GM18511 (cell line): ENCODE results near the gene WIPF2.
"Not testable (repeated sequence)": the region's sequence is repeated elsewhere in the genome, so short reads cannot be mapped to it uniquely, and the experiment has no call there.

ENCODE experiments used
- ATAC-seq: cut with Tn5 transposase; IDR thresholded peaks from one replicate; pipeline ENCODE4 v1.9.1; 2021; ENCODE audit warnings: mild to moderate bottlenecking, moderate library complexity; ENCODE audit not compliant: unreplicated experiment

The WIPF2 gene

GRCh38 chr17:40191237-40192208, 27.6 kb upstream of the WIPF2 start:
- peak; percentile 81 for ATAC-seq

- ATAC-seq = no peak
Measured at GRCh38 chr17:40192961-40193360, 26.1 kb upstream of the WIPF2 start.

- ATAC-seq = no peak
Measured at GRCh38 chr17:40194821-40195220, 24.3 kb upstream of the WIPF2 start.

GRCh38 chr17:40197550-40197949, 21.6 kb upstream of the WIPF2 start:
- ATAC-seq = no peak

- ATAC-seq = not testable (repeated sequence)
Measured at GRCh38 chr17:40197965-40198456, 21.1 kb upstream of the WIPF2 start.

GRCh38 chr17:40198576-40198975, 20.5 kb upstream of the WIPF2 start:
- ATAC-seq = no peak

- no peak for ATAC-seq
Measured at GRCh38 chr17:40203131-40203530, 16.0 kb upstream of the WIPF2 start.

GRCh38 chr17:40206193-40206592, 12.9 kb upstream of the WIPF2 start:
- ATAC-seq = not testable (repeated sequence)

- no peak for ATAC-seq
Measured at GRCh38 chr17:40209404-40210093, 9.6 kb upstream of the WIPF2 start.

- not testable (repeated sequence) for ATAC-seq
Measured at GRCh38 chr17:40213914-40214313, 5.2 kb upstream of the WIPF2 start.

- ATAC-seq = no peak
Measured at GRCh38 chr17:40218006-40218739, 931 bp upstream of the WIPF2 start.

GRCh38 chr17:40219594-40220338, 662 bp downstream of the WIPF2 start:
- ATAC-seq = no peak

- no peak for ATAC-seq
Measured at GRCh38 chr17:40224718-40225550, 5.8 kb downstream of the WIPF2 start.

- ATAC-seq = not testable (repeated sequence)
Measured at GRCh38 chr17:40229146-40229545, 10.0 kb downstream of the WIPF2 start.

- no peak for ATAC-seq
Measured at GRCh38 chr17:40230670-40231069, 11.6 kb downstream of the WIPF2 start.

GRCh38 chr17:40231928-40232327, 12.8 kb downstream of the WIPF2 start:
- ATAC-seq = not testable (repeated sequence)

- ATAC-seq = no peak
Measured at GRCh38 chr17:40241252-40241834, 22.2 kb downstream of the WIPF2 start.

GRCh38 chr17:40242774-40243173, 23.7 kb downstream of the WIPF2 start:
- no peak for ATAC-seq

- no peak for ATAC-seq
Measured at GRCh38 chr17:40243761-40244160, 24.7 kb downstream of the WIPF2 start.
